ENCODE measurements around the gene CERKL. TPM values are rescaled to one million over a fixed set of nuclear protein-coding genes. Genes with fewer than 3 reads are reported as not detected.

Gene CERKL
- total and polyA plus RNA-seq, 9 of the 15 experiments (the other 6 are each of a cell fraction or from before 2014, with no cell fraction given) = 0.04 to 0.08 TPM; not detected in 7

DNA sequence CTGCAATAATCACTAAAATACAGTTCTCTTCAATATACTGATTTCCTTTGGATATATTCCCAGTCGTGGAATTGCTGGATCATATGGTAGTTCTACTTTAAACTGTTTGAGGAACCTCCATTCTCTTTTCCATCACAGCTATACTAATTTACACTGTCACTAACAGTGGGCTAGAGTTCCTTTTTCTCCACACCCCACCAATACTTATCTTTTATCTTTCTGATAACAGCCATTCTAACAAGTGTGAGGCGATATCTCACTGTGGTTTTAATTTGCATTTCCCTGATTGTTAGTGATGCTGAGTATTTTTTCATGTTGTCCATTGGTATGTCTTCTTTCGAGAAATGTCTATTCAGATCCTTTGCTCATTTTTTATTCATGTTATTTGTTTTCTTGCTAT lies 68.4 kb downstream of the CERKL start:
- no TSS peak for BruUV-seq (replicated peaks)
- in situ Hi-C loops (cut with MboI) = no loop called here
- Histone ChIP-seq H3K27me3 (ENCODE audit: control insufficient read depth in 2 of 2, insufficient read depth in 2 of 2, low read length in 2 of 2) (no peaks in the 10 kb centered on the region), H2AFZ (ENCODE audit: low read depth, low read length) (no peak overlapping the region), H3K4me2 (ENCODE audit: insufficient read depth, low read length) (no peak overlapping the region), H3K4me3 (no peak overlapping the region), H4K20me1 (replicated peaks; ENCODE audit: control insufficient read depth, insufficient read depth, low read length) (no peaks in the 10 kb centered on the region), H3K9me3 (replicated peaks; ENCODE audit: control insufficient read depth, insufficient read depth, low read depth, low read length) (no peaks in the 10 kb centered on the region), H3K79me2 (ENCODE audit: control insufficient read depth, insufficient read depth, low read length) (no peaks in the 10 kb centered on the region), H3K36me3 (ENCODE audit: control insufficient read depth, insufficient read depth, low read length) (no peaks in the 10 kb centered on the region), H3K27ac (ENCODE audit: extremely low read depth, low read depth, low read length) (no peak overlapping the region), H3K9me1 (ENCODE audit: control insufficient read depth, insufficient read depth, low read length) (no peaks in the 10 kb centered on the region), H3K9ac (ENCODE audit: insufficient read depth in 1 of 2, low read depth in 2 of 2, low read length in 2 of 2) (no peak overlapping the region), H3K4me1 (replicated peaks in 1 of 2; ENCODE audit: control insufficient read depth in 2 of 2, insufficient read depth in 2 of 2, low read length in 2 of 2) (no peaks in the 10 kb centered on the region)
- FAIRE-seq (no peak), DNase-seq (ENCODE audit: extremely low read depth in 1 of 4, low spot score in 3 of 4) (no peak), ATAC-seq (no peak)
- no peak for TF ChIP-seq ZNF384 (IDR thresholded peaks at IDR 0.05; ENCODE audit: low read depth, low read length)
- no peak for TF ChIP-seq SP1 (CRISPR knock-in tag; IDR thresholded peaks at IDR 0.05)
- no peak for TF ChIP-seq ZNF3 (CRISPR knock-in tag; IDR thresholded peaks at IDR 0.05)
- TF ChIP-seq, protein P1, sequence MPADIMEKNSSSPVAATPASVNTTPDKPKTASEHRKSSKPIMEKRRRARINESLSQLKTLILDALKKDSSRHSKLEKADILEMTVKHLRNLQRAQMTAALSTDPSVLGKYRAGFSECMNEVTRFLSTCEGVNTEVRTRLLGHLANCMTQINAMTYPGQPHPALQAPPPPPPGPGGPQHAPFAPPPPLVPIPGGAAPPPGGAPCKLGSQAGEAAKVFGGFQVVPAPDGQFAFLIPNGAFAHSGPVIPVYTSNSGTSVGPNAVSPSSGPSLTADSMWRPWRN (IDR thresholded peaks at IDR 0.05; ENCODE audit: low read depth) = no peak
- TF ChIP-seq, protein P2, sequence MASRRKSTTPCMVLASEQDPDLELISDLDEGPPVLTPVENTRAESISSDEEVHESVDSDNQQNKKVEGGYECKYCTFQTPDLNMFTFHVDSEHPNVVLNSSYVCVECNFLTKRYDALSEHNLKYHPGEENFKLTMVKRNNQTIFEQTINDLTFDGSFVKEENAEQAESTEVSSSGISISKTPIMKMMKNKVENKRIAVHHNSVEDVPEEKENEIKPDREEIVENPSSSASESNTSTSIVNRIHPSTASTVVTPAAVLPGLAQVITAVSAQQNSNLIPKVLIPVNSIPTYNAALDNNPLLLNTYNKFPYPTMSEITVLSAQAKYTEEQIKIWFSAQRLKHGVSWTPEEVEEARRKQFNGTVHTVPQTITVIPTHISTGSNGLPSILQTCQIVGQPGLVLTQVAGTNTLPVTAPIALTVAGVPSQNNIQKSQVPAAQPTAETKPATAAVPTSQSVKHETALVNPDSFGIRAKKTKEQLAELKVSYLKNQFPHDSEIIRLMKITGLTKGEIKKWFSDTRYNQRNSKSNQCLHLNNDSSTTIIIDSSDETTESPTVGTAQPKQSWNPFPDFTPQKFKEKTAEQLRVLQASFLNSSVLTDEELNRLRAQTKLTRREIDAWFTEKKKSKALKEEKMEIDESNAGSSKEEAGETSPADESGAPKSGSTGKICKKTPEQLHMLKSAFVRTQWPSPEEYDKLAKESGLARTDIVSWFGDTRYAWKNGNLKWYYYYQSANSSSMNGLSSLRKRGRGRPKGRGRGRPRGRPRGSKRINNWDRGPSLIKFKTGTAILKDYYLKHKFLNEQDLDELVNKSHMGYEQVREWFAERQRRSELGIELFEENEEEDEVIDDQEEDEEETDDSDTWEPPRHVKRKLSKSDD (conservative IDR thresholded peaks at IDR 0.05; ENCODE audit: low read length) = no peak
- TF ChIP-seq, protein P3, sequence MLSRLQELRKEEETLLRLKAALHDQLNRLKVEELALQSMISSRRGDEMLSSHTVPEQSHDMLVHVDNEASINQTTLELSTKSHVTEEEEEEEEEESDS (CRISPR knock-in tag; IDR thresholded peaks at IDR 0.05) = no peak
- TF ChIP-seq, protein P4, sequence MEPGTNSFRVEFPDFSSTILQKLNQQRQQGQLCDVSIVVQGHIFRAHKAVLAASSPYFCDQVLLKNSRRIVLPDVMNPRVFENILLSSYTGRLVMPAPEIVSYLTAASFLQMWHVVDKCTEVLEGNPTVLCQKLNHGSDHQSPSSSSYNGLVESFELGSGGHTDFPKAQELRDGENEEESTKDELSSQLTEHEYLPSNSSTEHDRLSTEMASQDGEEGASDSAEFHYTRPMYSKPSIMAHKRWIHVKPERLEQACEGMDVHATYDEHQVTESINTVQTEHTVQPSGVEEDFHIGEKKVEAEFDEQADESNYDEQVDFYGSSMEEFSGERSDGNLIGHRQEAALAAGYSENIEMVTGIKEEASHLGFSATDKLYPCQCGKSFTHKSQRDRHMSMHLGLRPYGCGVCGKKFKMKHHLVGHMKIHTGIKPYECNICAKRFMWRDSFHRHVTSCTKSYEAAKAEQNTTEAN (CRISPR knock-in tag; IDR thresholded peaks at IDR 0.05) = no peak
- no peak for TF ChIP-seq NR1H2 (CRISPR knock-in tag; IDR thresholded peaks at IDR 0.05)
- no peak for TF ChIP-seq CXXC5 (CRISPR knock-in tag; IDR thresholded peaks at IDR 0.05)
- no peak for TF ChIP-seq SNIP1 (IDR thresholded peaks at IDR 0.05; ENCODE audit: low read depth)
- TF ChIP-seq MCM2 (IDR thresholded peaks at IDR 0.05; ENCODE audit: low read depth) = no peak
- no peak for TF ChIP-seq ZC3H8 (IDR thresholded peaks at IDR 0.05)
- no peak for TF ChIP-seq GTF2A2 (tag; IDR thresholded peaks at IDR 0.05)
- TF ChIP-seq L3MBTL2 (IDR thresholded peaks at IDR 0.05) = no peak
- WGBS (ENCODE audit: insufficient coverage, low coverage, missing lambda C conversion rate) = 1% methylated on average over 3 of the region's 3 CpGs
- POLR2A ChIA-PET = no interaction called here
- intact Hi-C loops (cut with micrococcal nuclease) = no loop called here
- CTCF ChIA-PET (ENCODE audit: low intra/inter-chr PET ratio) = no interaction called here

All from K562 (cell line).